ENCODE measurements around the gene AGAP3.

AGAP3 gene

DNA sequence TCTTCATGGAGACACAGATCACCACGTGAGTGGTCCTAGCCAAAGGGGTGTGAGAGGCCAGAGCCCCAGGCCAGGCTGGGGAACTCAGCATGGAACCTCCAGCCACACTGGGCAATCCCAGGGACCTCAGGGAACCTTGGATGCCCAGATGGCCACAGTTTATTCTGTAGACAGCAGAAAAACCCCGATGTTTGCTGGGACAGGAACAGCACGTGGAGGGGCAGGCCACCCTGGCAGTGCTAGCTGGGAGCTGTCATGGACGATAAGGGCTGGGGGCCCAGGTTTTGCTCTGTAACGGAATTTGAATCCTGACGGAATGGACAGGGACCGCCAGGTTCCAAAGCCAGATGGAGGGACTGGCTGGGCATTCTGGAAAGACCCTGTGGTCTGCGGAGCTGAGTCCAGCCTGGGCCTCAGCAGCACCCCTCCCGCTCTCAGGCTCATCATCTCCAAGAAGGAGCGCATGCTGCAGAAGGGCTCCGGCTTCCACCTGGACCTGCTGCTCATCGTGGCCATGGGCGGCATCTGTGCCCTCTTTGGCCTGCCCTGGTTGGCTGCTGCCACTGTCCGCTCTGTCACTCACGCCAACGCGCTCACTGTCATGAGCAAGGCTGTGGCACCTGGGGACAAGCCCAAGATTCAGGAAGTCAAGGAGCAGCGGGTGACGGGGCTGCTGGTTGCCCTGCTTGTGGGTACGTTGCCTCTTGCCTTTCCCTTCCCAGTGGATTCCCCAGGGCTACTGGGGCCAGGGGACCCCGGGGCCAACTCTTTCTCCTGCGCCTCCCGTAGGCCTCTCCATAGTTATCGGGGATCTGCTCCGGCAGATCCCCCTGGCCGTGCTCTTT is 11.2 kb upstream of the AGAP3 start:
- no peak for DNase-seq (ENCODE audit: low spot score)

DNA sequence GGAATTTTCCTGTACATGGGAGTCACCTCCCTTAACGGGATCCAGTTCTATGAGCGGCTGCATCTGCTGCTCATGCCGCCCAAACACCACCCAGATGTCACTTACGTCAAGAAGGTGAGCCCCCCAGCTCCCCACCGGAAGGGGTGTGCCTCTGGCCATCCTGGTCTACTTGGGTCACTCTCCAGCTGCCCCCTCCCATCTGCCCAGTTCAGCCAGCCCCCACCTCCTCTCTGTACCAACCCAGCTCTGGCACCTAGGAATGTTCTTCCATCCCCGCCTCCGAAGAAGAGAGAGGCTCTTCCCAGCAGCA is 10.7 kb upstream of the AGAP3 start:
- no peak for DNase-seq (ENCODE audit: low spot score)

DNA sequence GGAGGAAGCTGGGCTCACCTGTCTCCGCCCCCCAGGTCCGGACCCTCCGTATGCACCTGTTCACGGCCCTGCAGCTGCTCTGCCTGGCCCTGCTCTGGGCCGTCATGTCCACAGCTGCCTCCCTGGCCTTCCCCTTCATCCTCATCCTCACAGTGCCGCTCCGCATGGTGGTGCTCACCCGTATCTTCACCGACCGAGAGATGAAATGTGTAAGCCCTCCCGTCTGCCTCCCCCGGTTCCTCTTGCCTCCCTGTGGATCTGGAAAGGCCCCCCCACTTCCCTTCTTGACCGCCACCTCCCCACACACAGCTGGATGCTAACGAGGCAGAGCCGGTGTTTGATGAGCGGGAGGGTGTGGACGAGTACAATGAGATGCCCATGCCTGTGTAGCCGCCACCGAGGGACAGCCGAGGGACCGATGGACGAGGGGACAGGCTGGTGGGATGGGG is 10.3 kb upstream of the AGAP3 start:
- no peak for DNase-seq (ENCODE audit: low spot score)

DNA sequence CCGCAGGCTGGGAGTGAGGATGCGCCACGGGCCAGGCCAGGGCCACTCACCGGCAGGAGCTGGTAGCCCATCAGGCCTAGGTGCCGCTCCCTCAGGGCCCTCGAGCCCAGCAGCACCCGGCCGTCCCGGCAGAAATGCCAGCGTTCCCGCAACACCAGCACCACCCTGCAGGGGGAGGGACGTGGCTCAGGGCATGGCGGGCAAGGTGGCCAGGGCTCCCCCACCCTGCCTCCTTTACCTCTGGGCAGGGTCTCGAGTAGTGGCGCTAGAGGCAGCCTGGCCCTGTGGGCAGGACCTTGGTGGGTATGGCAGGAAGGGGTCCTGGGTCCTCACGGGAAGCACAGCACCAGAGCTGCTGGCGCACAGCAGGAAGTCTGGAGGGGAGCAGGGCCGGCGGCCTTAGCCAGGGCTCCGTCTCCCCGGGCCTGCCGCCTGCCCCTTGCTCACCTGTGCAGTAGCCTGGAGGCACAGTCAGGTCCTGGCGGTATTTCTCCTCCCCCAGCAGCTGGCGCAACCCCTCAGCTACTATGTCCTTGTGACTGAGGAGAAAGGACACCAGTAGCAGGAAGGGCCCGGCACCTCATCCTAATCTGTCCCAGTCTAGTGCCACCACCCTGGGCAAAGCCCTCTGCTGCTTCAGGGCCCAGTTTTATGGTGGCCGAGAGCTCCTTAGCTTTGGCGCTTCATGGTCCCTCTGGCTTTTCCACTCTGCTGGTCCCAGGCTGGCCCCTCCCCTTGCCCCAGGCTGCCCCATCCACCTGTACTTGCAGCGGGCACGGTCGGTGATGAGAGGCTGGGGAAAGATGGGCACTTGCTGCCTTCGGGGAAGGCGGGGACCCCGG is 9.2 kb upstream of the AGAP3 start:
- peak; percentile 69 for DNase-seq (ENCODE audit: low spot score)

DNA sequence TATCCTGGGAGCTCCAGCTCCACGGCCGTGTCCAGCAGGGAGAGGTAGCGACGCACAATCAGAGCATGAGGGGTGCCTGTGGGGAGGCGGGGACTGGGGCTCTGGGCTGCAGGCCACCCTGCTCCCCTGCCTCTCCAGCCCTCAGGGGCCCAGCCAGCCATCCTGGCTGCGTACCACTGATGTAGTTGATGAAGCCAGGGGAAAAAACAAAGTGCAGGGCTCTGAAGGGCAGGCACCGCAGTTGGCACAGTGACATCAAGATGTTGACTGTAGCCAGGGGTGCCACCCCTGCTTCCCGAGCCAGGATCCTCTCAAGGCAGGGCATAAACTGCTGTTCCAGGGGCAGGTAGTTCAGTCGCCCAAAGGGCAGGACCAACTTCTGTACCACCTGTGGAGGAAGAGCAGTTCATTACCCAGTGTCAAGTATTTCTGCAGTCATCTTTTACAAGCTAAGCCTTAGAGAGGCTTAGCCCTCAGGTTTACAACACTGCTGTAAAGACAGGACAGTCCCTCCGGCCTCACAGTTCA is 8.5 kb upstream of the AGAP3 start:
- no peak for DNase-seq (ENCODE audit: low spot score)

DNA sequence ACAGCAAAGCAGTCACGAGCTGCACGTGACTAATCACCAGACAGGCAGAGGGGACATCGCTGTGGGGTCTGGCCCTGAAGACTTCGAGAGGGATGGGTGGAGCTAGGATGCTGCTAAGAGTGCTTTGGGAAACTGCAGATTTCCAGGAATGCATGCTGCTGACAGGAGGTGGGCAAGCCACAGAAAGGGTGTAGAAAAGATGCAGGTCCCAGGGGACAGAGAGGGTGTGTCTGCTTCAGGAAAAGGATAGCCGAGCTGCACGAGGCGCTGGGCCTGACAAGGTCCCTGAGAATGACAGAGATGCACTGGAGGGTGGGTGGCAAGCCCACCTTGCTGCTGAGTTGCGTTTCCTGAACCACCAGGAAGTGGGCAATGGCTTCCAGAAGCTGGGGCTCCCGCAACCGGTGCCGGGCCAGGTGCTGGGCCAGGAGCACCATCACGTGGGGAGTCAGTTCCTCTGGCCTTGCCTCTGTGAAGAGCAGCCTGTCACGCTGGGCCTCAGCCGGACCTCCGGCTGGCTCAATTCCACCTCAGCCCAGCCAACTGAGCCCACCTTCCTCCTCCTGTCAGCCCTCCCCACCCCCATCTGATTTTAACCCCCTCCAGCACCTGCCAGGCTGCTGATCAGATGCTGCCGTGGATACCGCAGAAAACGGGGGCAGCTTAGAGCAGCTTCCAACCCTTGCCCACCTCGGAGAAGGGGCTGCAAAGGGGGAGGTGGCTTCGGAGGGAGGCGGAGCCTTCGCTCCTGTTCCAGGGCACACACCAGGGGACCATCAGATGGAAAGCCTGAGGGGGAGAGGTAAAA is 7.8 kb upstream of the AGAP3 start:
- DNase-seq (ENCODE audit: low spot score) = no peak

DNA sequence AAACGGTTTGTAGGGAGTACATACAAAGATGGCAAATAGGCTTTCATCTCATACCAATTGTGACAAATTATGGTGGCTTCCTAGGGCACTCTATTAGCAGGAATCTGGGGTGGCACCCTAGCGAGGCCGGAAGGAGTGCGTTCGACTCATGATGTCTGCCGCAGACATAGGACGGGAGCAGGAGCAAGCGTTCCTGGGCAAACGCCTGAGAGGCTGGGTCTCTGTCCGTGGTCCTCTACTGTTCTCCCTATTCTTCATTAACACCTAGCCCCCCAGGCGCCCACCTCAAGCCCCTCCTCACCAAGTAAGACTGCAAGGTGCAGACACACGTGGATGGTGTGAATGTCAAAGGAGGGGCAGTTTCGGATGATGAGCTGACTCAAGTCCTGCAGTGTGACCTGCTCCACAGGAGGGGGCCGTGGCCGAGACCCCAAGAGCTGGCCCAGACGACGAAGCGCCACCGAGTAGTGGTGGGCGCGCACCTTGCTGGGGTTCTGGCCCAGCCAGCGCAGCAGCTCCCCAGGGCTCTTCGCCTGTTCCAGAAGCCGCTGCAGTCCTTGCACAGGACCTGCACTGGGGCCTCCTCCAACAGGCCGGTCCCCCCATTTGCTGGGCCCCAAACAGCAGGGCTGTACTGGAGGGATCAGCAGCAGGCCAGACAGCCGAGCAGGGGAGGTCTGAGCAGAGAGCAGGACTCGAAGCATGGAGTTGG is 6.9 kb upstream of the AGAP3 start:
- DNase-seq (ENCODE audit: low spot score) = no peak

DNA sequence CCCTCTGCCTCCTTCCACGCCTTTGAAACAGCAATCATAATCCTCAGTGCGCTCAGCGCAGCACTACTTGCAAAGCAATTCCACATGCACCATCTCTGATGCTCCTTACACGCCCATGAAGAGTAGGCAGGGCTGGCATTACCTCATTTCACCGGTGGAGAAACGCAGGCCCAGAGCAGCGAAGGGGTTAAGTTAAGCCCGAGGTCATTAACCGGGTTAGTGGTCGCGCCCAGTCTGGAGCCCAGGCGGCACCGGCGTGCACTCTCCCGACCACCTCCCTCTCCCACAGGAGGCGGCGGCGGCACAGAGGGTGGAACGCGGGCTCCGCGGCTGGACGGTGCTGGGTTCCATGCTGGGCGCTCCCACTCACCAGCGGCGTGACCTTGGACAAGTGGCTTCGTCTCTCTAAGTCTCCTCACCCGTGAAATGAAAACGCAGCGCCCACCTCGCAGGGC is 6.2 kb upstream of the AGAP3 start:
- DNase-seq (ENCODE audit: low spot score) = no peak

DNA sequence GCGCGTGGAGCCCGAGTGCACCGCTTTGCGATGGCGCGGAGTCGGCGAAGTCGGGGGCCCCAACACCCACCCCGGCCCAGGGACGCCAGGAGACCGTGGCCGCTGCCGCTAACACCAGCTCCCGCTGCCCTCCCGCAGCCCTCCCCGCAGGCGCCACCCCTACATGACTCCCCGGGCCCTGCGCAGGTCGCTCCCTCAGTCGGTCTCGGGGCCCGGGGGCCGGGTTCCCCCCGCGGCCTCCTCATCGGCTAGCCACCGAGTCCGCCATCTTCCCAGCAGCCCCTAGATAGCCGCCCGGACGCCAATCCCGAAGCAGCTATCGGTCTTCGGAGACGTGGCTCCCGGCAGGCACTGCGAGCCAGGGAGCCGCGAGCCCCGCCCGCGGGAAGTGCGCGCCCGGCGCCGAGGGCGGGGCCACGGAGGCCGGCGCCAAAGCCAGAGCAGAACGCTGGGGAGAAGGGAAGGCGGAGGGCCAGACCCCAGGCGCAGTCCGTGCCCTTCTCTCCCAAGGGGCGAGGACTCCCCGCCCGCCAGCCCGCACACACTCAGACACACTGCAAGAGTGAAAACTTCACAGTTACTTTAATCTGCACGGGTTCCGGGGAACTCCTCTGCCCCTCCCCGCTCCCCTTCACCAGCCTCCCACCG is 5.6 kb upstream of the AGAP3 start, which contains the start of gene FASTK:
TSS of gene FASTK (minus strand) at position 288 of the 648 bp plus-strand sequence. CDS start at position 245, 43 bp downstream.
- peak; percentile 96 for DNase-seq (ENCODE audit: low spot score)

DNA sequence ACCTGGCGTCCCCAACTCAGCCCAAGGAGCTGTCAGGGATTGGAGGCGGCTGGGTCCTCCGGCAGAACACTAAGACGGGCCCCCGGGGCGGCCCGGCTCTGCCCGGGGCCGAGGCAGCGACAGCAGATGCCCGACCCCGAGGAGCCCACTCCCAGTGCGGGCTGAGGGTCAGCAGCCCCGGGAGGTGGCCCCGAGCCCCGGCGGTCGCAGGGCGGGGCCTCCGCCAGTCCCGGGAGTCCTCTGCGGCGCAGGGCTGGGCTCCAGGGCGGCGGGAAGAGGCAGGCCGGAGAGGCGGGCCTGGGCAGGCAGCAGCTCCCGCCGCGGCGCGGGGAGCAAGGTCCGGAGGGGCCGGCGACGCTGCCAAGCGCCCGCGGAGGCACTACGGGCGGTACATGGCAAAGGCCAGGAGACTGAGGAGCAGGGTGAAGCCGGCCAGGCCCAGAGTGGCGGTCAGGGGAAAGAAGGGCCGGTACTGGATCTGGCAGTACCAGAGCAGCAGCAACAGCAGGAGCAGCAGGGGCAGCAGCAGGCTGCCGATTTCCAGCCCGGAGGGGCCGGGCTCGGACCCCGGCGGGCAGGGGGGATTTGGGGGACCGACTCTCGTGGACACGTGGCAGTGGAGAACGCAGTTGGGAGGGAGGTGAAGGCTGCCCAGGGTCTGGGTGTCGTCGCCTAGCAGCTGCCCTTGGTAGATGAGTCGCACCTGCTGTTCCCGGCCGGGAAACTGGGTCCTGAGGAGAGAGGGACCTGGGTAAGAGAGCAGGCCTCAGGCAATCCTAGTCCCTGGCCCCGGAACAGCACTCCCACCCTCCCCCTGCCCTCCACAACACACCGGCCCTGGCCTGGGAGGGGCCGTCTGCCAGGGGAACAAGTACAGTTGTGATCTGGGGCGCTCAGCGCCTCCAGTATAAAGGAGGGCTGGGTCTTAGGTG is 4.8 kb upstream of the AGAP3 start:
- no peak for DNase-seq (ENCODE audit: low spot score)

DNA sequence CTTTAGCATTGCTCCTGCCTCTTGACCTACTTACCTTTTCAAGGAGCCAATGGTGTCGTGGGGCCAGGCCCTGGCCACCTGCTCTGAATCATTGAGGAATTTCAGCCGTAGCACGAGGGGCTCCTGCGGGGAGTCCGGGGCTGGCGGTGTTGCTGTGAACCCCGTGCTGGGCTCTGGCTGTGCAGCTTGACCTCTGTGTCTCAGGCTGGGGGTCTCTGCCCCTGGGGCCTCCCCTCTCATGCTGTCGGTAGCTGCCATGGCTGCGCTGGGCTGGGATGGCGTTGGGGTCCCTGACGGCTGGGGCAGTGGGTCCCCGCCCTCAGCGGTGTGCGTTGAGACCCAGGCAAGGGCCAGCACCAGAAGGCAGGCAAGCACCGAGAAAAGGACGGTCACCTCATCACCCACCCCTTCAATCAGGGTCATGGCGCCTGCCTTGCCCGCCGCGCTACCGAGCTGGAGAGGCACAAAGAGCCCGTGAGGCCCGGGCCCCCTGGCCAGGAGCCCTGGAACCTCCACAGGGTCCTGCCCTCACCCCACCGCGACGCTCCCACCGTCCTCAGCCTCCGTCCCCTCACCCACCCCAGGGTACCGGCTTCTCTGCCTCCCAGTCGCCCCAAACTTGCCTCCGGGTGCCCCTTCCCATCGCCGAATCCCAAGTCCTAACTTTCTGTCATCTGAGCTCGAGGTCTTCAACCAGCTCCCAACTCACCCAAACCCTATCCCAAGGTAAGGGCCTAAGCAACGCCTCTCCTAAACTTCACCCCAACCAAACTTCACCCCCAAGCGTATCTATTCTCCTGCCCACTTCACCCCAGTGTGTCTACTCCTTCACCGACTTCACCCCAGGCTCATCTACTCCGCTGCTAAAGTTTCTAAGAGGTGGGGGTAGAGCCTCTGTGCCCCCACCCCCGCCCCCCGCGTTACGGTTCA is 3.9 kb upstream of the AGAP3 start:
- DNase-seq (ENCODE audit: low spot score) = no peak

DNA sequence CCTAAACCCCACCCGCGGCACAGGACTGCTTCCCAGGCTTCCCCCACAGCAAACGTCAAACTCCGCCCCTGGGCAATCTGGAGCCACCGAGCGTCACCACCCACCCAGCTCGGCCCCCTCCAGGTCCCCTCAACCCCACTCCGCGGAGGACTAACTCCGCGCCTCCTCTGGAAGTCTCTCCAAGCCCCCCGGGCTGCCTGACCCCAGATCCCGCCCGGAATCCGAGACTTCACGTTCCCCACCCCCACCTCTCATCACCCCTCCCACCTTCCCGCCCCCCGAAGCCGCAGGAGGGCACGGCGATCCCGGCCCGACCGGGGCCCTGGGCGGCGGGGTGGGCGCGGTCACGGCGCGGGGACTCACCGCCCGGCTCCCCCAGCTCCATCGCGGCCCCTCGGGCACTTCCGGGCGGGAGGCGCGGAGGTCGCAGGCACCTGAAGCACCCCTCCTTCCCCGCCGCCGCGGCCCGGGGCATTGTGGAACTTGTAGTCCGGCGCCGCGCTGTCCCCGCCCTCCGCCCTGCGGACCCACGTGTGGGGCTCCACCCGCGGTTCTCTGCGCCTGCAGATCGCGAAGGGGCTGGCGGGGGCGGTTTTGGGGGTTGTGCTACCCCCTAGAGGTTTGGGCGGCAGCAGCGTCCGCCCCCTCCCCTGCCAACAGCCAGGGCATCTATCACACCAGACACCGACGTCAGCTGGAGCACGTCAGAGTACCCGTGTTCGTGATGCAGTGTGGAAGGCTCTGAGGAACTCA is 3.0 kb upstream of the AGAP3 start, which contains the start of gene TMUB1:
TSS of gene TMUB1 (minus strand) at position 423 of the 753 bp plus-strand sequence. CDS start 930 bp downstream, outside the sequence.
- DNase-seq (ENCODE audit: low spot score) = peak; percentile 87

DNA sequence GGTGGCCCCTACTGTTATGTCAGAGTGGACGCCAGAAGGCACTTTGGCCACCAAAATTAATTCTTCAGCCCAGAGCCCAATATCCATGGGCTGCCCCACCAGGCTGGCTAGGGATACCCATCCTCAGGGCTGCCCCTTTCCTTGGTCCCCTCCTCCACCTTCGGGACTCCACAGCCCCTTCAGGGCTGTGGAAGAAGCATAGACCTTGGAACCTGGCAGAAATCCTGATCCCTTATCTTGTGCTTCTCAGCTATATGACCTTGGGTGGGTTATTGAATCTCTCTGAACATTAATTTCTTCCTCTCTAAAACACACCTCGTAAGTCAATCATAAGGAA is 2.5 kb upstream of the AGAP3 start:
- DNase-seq (ENCODE audit: low spot score) = no peak

DNA sequence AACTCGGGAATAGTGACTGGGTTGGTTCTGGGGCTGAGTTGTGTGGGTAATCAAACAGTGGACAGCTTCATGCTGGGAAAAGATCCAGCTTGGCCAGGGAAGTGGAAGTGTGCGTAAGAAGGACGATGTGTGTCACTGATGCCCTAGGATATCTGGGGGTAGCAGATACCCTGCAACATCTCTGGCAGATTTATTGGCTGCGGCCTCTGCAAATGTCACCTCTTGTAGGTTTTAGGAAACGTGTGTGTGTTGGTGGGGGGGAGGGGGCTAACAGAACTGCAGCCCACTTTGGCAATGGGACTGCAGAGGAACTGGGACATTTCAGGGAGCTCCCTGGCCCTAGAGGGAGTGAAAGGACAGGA is 965 bp upstream of the AGAP3 start:
- no peak for DNase-seq (ENCODE audit: low spot score)

DNA sequence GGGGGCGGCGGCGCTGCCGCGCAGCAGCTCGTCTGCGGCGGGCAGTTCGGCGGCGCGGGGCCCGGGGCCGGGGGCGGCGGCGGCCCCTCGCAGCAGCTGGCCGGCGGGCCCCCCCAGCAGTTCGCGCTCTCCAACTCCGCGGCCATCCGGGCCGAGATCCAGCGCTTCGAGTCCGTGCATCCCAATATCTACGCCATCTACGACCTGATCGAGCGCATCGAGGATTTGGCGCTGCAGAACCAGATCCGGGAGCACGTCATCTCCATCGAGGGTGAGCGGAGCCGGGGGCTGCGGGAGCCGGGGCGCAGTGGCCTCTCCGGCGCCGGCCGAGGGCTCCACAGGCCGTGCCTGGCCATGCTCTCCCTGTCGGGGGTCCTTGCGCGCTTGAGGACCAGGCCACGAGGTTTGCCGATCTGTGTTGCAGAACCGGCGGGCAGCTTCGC is 548 bp downstream of the AGAP3 start:
- no peak for DNase-seq (ENCODE audit: low spot score)

DNA sequence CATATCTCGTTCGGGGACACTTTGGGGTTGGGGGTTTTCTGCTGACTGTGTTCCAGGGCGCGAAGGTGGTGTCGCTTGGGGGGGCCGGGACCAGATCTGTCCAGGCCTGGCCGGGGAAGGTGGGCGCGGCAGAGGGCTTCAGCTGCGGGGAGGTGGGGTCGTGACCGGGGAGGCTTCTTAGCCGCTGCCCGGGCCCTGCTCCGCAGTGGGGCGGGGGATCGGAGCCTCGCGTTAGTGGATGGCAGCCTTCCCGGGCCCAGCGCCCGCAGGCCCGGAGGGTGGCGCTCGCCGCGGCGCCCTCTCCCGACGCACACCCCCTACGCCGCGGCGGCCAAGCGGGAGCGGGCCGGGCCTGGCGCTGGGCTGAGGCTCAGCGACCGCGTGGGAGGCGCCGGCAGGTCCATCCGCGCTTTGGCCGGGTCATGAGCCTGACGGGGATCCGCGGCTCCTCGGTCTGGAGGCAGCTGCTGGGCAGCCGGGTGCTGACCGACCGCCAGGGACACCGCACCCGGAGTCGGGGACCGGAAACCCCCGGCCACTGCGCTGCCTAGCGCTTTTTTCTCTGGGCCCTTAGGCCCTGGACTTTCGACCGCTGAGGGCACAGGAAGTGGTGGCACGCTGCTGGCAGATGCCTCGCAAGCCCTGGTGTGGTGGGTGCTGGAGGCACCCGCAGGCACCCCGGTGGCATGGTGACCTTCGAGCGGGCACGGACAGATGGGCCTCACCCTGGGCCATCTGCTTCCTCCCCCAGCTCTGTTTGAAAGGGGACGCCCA is 1.2 kb downstream of the AGAP3 start:
- peak; percentile 82 for DNase-seq (ENCODE audit: low spot score)

Data from HuH-7.5 (cell line).